ENCODE measurements around the gene MAP3K5.

MAP3K5 gene

DNA sequence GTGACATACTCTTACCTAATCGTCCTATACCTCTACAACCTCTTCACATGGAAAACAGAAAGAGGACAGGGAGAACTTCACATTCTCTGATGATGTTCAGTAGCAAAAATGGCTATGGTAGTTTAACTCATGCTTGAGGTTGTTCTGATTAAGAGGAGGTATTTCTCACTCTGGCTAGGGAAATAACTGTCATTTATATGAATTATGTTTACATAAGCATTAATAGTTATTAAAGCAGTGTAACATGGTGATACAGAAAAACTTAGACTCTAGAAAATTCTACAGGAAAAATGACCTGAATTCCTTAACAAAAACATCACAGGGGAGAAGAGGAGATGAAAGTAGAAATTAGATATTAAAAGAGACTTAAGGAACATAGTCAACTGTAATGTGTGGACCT lies 57.3 kb downstream of the MAP3K5 start:
- DNase-seq (ENCODE audit: low read depth): no peak
- no peak overlapping the region for H3K4me3 ChIP-seq (replicated peaks; ENCODE audit: low read depth, low read length)
- TF ChIP-seq CTCF (IDR thresholded peaks at IDR 0.05; ENCODE audit: low read length, missing control alignments): no peak

- no peak for DNase-seq (ENCODE audit: low read depth)
- no peak for TF ChIP-seq CTCF (IDR thresholded peaks at IDR 0.05; ENCODE audit: low read length, missing control alignments)
- H3K4me3 ChIP-seq (replicated peaks; ENCODE audit: low read depth, low read length): no peak overlapping the region
Measured at GRCh38 chr6:136732889-136733288, 59.4 kb downstream of the MAP3K5 start.

GRCh38 chr6:136729832-136730231 lies 62.4 kb downstream of the MAP3K5 start:
- no peak for TF ChIP-seq CTCF (IDR thresholded peaks at IDR 0.05; ENCODE audit: low read length, missing control alignments)
- no peak for DNase-seq (ENCODE audit: low read depth)
- no peak overlapping the region for H3K4me3 ChIP-seq (replicated peaks; ENCODE audit: low read depth, low read length)

- no peak for DNase-seq (ENCODE audit: low read depth)
- TF ChIP-seq CTCF (IDR thresholded peaks at IDR 0.05; ENCODE audit: low read length, missing control alignments): no peak
- H3K4me3 ChIP-seq (replicated peaks; ENCODE audit: low read depth, low read length): no peak overlapping the region
Measured at GRCh38 chr6:136728976-136729515, 63.2 kb downstream of the MAP3K5 start.

DNA sequence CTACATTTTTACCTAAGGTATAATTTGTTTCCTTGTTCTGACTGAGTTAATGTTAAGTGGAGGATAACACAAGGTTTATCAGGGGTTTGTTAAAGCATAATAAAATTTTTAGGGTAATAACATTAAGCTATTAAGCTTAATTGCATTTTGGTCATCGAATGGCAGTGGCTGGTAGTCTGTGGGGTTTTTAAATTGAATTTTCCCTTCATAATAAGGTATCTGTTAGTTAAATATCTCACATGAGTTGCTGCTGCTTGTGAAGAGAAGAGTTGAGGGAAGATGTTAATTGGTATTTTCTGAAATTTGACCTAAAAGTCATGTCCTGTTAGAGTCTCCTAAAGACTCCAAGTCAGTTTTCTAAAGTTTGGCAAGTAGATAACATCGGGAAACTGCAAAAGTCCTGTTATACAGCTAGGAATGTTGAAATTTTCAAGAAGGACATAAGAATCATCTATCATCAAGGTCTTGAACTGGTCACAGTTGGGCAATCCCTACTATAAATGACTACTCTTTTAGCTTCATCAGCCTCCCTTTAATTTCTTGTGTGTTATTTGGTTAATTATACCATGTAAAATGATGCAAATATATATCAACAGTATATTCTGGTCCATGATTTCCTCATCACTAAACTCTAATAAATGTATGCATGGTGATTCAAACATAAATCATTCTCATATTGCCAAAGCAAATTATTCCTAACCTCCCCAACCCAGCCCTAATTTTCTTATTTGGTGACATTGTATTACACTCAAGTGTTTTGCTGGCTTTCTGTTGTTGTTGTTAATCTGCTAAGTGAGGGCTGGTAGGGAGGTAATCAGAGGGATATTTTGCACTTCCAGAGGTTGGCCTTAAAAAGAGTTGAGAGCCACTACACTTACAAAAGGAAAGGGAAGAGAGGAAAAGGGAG lies 64.0 kb downstream of the MAP3K5 start:
- no peak for DNase-seq (ENCODE audit: low read depth)
- no peak for TF ChIP-seq CTCF (IDR thresholded peaks at IDR 0.05; ENCODE audit: low read length, missing control alignments)
- H3K4me3 ChIP-seq (replicated peaks; ENCODE audit: low read depth, low read length): no peak overlapping the region

DNA sequence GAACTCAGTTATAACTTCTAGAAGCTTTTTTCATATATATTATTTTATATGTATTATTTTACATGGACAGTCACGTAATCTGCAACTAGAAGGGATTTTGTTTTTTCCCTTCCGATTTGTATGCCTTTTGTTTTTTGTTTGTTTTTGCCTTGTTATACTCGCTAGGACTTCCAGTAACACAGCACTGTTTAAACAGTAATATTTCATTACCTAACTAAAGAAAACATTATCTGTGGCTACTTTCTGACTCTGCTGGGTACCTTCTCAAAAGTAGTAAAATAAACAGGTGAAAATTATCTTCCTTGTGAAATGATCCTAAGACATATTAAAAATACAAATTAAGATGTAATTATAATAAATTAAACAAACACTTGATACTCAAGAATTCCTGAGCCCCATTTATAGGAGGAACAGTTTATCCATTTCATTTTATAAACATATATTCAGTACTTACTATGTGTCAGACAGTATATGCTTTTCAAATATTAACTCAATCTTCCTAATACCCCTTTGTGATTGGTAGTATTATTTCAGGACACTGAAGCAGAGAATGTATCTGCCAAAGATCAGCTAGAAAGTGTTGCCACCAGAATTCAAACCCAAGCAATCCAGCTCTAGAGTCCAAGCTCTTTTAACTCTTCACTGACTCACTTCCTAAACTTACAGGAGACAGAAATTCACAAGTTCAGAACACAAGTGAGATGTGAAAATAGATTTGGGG lies 65.3 kb downstream of the MAP3K5 start:
- H3K4me3 ChIP-seq (replicated peaks; ENCODE audit: low read depth, low read length): no peak overlapping the region
- DNase-seq (ENCODE audit: low read depth): no peak
- TF ChIP-seq CTCF (IDR thresholded peaks at IDR 0.05; ENCODE audit: low read length, missing control alignments): no peak
